Calu3 (cell line): ENCODE results near the gene C12orf42. TPM values are rescaled to one million over a fixed set of nuclear protein-coding genes. Genes with fewer than 3 reads are reported as not detected.

Experiments
- BruUV-seq: library from RNA; stranded (reverse); fragments of 400-500 nt; replicated peaks from 2 replicates; lab custom pipeline; 2021; lab: Mats Ljungman, UMichigan
- CTCF ChIA-PET: fragments of 300-600 bp; sonication (Branson Sonifier 250); formaldehyde crosslinking; loops from one replicate; lab custom pipeline; 2022; ENCODE audit warnings: antibody characterized with exemption; lab: Charles Lee
- DNase-seq: peaks from one replicate; pipeline ENCODE4 v3.0.0; 2022
- H3K27ac Mint-ChIP-seq: one replicate; pipeline ENCODE4 v1.8.0; 2022; ENCODE audit warnings: mixed read lengths; ENCODE audit not compliant: unreplicated experiment
- H3K27me3 Mint-ChIP-seq: one replicate; pipeline ENCODE4 v1.8.0; 2022; ENCODE audit warnings: mixed read lengths; ENCODE audit not compliant: unreplicated experiment
- H3K36me3 Mint-ChIP-seq: one replicate; pipeline ENCODE4 v1.8.0; 2022; ENCODE audit warnings: mild to moderate bottlenecking, moderate library complexity, mixed read lengths; ENCODE audit not compliant: insufficient read depth, unreplicated experiment
- H3K4me1 Mint-ChIP-seq: one replicate; pipeline ENCODE4 v1.8.0; 2022; ENCODE audit warnings: mild to moderate bottlenecking, low read depth, mixed read lengths; ENCODE audit not compliant: unreplicated experiment
- H3K4me3 Mint-ChIP-seq: one replicate; pipeline ENCODE4 v1.8.0; 2022; ENCODE audit warnings: mild to moderate bottlenecking, low read depth, moderate library complexity, mixed read lengths; ENCODE audit not compliant: unreplicated experiment
- H3K9me3 Mint-ChIP-seq: one replicate; pipeline ENCODE4 v1.8.0; 2022; ENCODE audit warnings: low read depth, mixed read lengths; ENCODE audit not compliant: unreplicated experiment
- intact Hi-C: fragments of 100-400 bp; cut with micrococcal nuclease; formaldehyde crosslinking; loops from one replicate; pipeline ENCODE4 v1.10.0; 2022; ENCODE audit not compliant: unreplicated experiment
- total RNA-seq: library from RNA; stranded (reverse); gene quantifications from 2 replicates; pipeline ENCODE4 v1.2.3, GENCODE V29; 2022
- TF ChIP-seq, protein P1 (sequence below): fragments of 200-600 bp; IDR thresholded peaks from one replicate; pipeline ENCODE4 v1.8.0; 2022; ENCODE audit warnings: antibody characterized with exemption; ENCODE audit not compliant: unreplicated experiment

Gene C12orf42
- total RNA-seq, 1 experiment from 2014 or later: not detected

DNA sequence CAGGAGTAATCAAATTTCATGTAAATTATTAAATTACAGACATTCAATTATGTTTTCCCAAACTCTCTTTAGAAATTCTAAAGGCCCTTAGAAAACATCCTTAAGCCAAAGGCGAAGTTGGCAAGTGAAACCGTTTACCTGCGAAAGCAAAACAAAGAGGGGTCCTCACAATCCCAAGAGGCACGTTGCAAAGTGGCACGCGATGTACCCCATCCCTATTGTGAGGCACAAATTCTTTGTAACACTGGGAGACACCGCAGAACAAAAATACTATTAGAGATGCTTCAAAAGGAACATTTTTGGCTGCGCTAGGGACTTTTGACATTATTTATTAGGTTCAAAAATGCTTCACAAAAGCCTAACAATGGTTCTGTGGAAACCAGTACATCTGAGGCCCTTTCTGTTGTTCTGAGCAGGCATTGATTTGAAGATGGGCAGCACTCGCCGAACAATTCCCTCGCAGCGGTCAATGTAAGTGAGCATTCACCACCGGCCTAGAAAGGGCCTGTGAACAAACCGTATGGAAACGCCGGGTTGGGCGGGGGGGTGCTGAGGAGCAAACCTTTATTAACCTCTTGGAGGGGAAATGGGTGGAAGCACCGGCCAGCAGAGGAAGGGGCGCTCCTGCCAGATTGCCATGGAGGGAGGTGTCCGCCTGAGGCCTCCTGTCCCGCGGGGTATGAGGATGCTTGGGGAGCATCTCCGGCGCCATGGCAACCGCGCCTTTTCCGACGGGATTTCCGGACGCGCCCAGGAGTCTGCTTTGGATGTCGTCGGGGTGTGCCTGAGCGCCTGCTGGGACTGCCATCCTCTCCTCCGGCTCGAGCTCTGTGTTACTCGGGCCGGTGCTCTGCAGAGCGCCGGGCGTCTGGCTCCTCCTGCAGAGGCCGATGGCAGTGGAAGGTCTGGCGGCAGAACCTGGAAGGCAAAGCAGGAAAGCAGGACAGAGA lies 193.9 kb downstream of the C12orf42 start:
- H3K4me1 Mint-ChIP-seq: no peaks in the 10 kb centered on the region
- H3K36me3 Mint-ChIP-seq: no peaks in the 10 kb centered on the region
- CTCF ChIA-PET: no interaction called here
- no peaks in the 10 kb centered on the region for H3K27me3 Mint-ChIP-seq
- TF ChIP-seq, protein P1, sequence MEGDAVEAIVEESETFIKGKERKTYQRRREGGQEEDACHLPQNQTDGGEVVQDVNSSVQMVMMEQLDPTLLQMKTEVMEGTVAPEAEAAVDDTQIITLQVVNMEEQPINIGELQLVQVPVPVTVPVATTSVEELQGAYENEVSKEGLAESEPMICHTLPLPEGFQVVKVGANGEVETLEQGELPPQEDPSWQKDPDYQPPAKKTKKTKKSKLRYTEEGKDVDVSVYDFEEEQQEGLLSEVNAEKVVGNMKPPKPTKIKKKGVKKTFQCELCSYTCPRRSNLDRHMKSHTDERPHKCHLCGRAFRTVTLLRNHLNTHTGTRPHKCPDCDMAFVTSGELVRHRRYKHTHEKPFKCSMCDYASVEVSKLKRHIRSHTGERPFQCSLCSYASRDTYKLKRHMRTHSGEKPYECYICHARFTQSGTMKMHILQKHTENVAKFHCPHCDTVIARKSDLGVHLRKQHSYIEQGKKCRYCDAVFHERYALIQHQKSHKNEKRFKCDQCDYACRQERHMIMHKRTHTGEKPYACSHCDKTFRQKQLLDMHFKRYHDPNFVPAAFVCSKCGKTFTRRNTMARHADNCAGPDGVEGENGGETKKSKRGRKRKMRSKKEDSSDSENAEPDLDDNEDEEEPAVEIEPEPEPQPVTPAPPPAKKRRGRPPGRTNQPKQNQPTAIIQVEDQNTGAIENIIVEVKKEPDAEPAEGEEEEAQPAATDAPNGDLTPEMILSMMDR: no peak
- no peak for DNase-seq
- intact Hi-C loops: no loop called here
- H3K27ac Mint-ChIP-seq: no peak overlapping the region
- no peak overlapping the region for H3K4me3 Mint-ChIP-seq
- no TSS peak for BruUV-seq
- H3K9me3 Mint-ChIP-seq: peaks cover 4% of the 10 kb centered on the region

DNA sequence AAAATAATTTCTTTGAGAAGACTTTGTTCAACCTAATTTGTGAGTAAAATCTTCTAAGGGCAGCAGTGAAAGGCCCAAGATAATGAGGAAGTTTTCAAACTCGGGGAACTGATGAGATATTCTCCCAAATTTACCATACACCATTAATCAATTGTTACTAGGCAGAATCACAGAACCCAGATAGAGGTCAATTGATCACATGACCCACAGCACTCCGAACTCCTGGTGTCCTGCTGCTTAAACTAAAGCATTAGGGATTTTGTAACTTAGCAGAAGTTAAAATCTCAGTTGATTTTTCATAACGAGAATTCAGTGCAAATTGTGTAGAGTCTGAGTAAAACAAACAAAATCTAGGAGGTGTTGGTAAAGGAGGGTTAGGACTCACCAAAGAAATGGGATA lies 207.8 kb downstream of the C12orf42 start:
- BruUV-seq: no TSS peak
- H3K36me3 Mint-ChIP-seq: no peaks in the 10 kb centered on the region
- H3K4me1 Mint-ChIP-seq: no peaks in the 10 kb centered on the region
- no peaks in the 10 kb centered on the region for H3K27me3 Mint-ChIP-seq
- DNase-seq: no peak
- no peak overlapping the region for H3K4me3 Mint-ChIP-seq
- H3K27ac Mint-ChIP-seq: no peak overlapping the region
- H3K9me3 Mint-ChIP-seq: peaks cover 3% of the 10 kb centered on the region
- CTCF ChIA-PET: no interaction called here
- TF ChIP-seq, protein P1: no peak
- intact Hi-C loops: no loop called here

DNA sequence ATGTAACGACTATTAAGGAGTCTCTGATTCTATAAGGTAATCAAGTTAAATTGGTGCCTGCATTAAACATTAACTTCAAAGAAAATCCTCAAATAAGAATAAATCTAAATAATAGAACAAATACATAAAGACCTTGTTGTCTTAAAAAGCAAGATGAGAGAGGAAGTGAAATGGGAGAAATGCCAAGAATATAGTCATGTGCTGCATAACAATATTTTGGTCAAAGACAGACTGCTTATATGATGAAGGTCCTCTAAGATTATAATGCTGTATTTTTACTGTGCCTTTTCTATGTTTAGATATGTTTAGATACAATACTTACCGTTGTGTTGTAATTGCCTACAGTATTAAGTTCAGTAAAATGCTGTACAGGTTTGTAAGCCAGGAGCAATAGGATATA lies 213.6 kb downstream of the C12orf42 start:
- CTCF ChIA-PET: no interaction called here
- intact Hi-C loops: no loop called here
- TF ChIP-seq, protein P1: no peak
- Mint-ChIP-seq H3K4me1 (no peaks in the 10 kb centered on the region), H3K4me3 (no peak overlapping the region), H3K27me3 (no peaks in the 10 kb centered on the region), H3K36me3 (no peaks in the 10 kb centered on the region), H3K27ac (no peak overlapping the region), H3K9me3 (peaks cover 3% of the 10 kb centered on the region)
- no TSS peak for BruUV-seq
- no peak for DNase-seq

DNA sequence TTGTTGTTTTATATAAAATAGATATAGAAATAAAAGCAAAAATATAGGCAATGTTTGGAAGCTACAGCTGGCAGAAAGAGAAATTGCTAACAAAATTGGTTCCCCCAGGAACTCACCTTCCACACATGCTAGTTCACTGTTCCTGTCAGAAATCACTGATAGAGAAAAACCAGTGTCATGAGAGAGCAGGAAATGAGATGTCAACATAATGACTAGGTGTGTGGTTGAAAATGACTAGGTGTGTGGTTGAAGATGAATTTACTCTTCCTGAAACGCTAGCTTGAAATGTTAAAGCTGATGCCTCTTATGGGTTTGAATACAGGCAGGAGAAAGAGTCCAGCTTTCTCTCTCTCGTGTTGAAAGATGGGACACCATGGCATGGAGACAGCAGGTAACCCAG lies 216.3 kb downstream of the C12orf42 start:
- TF ChIP-seq, protein P1: no peak
- no TSS peak for BruUV-seq
- H3K9me3 Mint-ChIP-seq: peaks cover 5% of the 10 kb centered on the region
- no peak overlapping the region for H3K4me3 Mint-ChIP-seq
- no peaks in the 10 kb centered on the region for H3K36me3 Mint-ChIP-seq
- H3K27me3 Mint-ChIP-seq: no peaks in the 10 kb centered on the region
- DNase-seq: no peak
- H3K27ac Mint-ChIP-seq: no peak overlapping the region
- CTCF ChIA-PET: no interaction called here
- intact Hi-C loops: no loop called here
- H3K4me1 Mint-ChIP-seq: no peaks in the 10 kb centered on the region
